Activated T-cell treated with anti-CD3 and anti-CD28 coated beads for 48 hours (primary cell): ENCODE results near the gene KLF7.

Experiments used
- DNase-seq: peaks from one replicate; pipeline ENCODE4 v3.0.0-alpha.2; 2020; ENCODE audit warnings: low read depth

KLF7 gene

GRCh38 chr2:207165121-207166038 lies at the start of gene KLF7:
Gene KLF7 (minus strand): TSS chr2:207165948. CDS start chr2:207165568, 380 bp downstream.
- DNase-seq = no peak

- no peak for DNase-seq
Observed at GRCh38 chr2:207215308-207215707, 49.6 kb upstream of the KLF7 start.

GRCh38 chr2:207214446-207214845 lies 48.7 kb upstream of the KLF7 start:
- DNase-seq = no peak

- no peak for DNase-seq
Observed at GRCh38 chr2:207206011-207206410, 40.3 kb upstream of the KLF7 start.

DNA sequence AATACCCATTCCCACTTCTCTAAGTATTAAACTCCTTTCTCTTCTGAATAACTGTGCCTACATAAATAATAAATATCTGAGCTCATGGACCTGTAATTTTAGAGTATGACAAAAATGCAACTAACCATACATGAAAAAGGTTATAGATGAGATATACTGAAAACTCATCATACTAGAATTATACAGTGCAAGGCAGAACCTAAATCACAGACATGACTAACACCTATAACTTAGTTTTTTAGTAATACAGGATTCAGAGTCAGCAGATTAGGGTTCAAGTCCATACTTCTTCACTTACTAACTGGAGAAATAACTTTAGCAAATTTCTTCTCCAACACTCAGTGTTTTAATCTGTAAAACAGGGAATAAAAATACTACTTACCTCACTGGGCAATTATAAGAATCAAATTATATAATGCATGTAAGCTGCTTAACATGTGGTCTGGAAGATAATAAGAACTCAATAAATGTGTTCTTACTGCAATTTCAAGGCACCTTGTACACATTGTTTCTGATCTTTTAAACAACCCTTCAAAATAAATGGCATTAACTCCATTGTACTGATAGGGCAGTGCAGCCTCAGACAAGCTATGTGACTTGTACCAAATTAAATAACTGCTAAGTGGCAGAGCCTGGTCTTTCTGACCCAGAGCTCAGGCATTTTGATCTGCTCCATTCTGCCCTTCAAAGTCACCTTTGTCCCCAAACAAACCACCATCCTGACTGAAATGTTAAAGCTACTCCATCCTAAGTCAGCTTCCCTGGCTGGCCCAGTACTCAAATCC lies 39.6 kb upstream of the KLF7 start:
- no peak for DNase-seq

DNA sequence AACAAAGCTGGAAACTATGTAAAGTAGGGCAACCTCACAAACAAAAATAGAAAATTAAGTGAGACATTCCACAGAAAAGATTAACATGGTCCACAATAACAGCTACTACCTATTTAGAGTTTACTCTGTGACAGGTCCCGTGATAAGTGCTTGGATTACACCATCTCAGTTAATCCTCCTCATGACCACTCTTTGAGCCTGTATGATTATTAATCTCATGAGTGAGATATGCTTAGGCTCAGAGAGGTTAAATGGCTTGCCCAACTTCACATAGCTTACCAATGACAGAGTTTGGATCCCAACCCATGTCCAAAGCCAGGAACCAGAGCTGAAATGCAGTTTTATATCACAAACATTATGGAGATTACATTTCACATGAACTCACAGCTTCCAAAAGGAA lies 37.3 kb upstream of the KLF7 start:
- no peak for DNase-seq

- DNase-seq = no peak
Observed at GRCh38 chr2:207202645-207203044, 36.9 kb upstream of the KLF7 start.

DNA sequence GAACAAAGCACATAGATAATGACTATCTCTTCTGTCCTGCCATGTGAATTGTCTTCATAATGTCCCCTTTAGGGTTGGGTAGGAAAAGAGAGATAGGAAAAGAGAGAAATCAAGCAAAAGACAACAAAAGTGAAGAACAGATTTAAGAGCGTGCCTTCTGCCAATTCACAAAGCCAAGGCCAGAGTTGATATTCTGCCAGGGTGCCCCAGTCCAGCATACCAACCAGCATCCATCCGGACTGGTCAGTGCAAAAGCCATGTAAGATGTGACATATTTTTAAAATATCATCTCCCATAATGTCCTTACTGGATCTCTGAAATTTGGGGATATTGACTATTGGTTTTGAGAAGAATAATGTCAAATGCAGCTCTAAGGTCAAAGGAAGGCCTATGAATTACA lies 35.7 kb upstream of the KLF7 start:
- DNase-seq = no peak

DNA sequence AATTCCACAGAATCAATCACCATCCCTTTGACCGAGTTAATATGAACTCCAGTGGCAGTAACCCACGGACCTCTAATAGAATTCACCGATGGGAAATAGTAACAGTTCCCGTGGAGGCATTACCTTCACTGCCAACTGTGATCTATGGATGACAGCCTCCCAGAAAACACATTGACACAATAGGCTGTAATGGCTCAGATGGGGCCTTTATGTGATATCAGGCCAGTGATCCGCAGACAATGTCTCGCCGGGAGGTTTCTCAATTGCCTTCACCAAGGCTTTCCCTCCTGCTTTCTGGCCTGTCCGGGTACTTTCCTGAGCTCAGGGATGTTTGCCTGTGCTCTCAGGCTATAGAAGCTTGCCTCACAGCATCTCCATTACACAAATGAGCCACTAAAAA lies 34.4 kb upstream of the KLF7 start:
- DNase-seq = no peak

GRCh38 chr2:207194028-207194427 lies 28.3 kb upstream of the KLF7 start:
- DNase-seq = no peak

GRCh38 chr2:207188626-207189419 lies 23.1 kb upstream of the KLF7 start:
- DNase-seq = no peak

DNA sequence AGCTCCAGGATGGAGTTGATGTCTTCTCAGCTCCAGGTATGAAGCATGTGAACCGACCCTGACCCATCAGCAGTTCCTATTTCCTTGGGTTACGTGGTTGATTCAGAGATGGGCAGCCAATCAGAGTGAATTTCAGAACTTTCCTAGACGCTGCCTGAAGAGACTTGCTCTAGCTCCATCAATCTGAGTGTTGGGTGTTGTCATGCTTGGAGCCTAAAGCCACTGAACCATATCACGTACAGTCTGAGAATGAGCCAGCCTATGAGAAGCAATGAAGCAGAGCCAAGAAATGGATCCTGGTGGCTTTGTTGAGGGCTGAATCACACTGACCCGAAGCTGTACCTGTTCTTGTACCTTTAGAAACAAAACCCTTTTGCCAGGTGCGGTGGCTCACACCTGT lies 19.6 kb upstream of the KLF7 start:
- DNase-seq = no peak

DNA sequence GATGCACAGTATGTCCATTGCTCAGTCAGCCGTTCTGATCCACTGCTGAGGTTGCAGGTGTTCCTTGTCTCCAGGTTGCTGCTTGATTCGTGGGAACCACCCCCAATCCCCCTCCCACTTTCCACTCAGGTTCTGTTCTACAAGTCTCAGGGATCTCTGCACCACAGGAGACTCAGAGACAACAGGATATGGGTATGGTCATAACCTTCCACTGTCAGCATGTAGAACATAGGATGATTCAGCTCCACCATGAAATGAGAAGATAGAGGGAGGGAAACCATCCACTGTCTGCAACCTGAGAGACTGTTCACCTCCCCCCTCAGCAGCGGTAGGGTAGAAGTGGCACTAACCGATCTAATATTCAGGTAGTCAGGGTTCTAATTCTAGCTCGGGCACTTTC lies 19.0 kb upstream of the KLF7 start:
- no peak for DNase-seq

GRCh38 chr2:207184348-207184747 lies 18.6 kb upstream of the KLF7 start:
- no peak for DNase-seq

- DNase-seq = no peak
Observed at GRCh38 chr2:207183506-207183905, 17.8 kb upstream of the KLF7 start.

DNA sequence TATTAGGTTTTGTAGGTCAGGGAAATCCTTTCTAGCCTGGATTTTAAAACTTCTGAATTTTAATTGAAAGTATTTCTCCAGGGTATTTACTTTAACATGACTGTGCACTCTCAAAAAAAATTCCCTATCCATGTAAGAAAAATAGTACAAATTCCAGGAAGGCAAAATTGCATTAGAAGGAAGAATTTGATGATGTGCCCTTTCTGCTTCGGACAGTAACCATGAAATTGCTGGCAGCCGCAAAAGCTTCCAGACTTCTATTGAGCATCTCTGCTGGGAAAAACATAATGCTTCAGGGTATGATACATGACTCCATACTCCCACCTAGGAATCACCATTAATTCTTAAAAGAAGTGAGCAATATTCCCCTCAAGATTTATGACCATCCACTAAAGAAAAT lies 17.2 kb upstream of the KLF7 start:
- no peak for DNase-seq

DNA sequence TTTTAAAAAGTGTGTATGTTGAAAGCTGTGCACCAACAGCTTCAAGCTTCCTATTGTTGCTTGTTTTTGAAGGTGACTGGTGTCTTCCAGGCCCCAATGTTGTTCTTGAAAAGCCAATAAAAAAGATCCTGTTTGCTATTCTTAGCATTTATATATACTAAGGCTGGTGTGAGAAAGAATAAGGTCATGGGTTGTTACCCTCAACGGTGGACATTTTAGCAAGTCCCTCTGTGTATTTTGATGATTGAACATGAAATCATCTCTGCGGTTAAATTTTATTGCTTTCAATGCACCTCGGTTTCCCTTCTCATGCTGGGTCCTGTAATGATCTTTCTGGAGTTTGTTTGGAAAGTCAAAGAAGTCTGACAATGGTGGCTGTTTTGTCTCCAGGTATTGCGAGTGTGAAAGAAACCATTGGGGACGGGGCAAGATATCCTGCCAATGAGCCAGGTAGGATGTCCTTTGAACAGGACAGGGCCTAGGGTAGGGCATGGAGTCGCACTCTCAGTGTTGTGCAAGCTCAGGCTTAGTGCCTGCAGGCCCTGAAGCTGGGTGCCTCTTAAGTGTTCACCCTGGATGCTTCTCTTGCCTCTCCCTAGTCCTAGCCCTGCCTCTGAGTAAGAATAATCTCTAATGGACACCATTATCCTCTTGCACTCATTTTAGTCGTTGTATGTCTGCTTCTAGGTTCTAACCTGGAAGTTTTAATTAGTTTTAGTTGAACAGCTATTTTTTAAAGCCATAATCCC lies 16.0 kb upstream of the KLF7 start:
- no peak for DNase-seq

DNA sequence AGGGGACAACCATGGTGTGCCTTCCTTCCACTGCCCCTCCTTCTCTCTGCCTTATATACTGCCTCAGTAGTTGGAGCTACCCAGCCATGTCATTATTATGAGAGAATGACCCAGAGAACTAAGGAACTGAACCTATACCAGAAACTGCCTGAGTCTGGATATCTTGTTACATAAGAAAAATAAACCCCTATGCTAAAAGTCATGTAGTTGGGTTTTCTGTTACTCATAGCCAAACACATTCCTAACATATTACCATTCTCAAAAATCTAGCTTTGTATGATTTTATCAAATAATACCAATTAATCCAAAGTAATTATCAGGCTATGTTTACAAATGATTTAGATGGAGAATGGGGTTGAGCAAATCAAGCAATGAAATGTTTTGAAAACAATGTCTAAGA lies 15.0 kb upstream of the KLF7 start:
- no peak for DNase-seq

DNA sequence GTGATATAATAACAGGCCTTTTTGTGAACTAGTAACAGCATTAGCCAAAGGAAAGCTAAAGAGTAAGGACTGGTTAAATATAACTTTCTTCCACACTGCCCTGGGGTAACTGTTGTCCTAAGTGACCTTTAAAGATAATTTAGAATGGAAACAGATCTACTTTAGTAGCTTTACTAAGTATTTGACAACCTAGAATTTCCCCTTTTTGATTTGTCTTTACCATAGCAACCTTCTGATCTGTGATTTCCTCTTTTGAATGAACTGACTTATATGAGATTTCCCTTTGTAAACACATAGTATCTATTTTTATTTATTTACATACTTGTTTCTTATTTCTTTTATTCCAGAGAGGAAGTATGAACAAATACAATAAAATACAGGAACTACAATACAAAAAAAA lies 10.5 kb upstream of the KLF7 start:
- no peak for DNase-seq

DNA sequence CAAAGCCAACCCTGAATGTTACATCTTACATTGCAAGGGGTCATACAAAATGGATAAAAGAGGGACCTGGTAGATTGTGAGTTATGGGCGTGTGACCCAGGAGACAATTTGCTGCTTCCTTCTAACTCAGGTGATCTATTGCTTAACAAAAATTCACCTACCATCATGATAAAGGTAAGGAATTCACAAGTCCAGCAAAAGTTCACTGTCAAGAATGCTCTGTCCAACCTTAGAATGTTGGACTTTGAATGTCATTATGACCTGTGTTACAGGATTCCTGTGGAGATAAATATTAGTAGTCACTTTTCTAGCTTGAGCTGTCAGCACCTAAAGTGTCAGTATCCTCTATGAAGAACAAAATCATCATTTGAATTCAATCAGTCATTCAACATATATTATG lies 7.9 kb upstream of the KLF7 start:
- DNase-seq = no peak

GRCh38 chr2:207167099-207167923 lies 1.6 kb upstream of the KLF7 start:
- DNase-seq = no peak
